ENCODE measurements around the gene SPNS2.

SPNS2 gene

GRCh38 chr17:4549781-4550533 is 51.3 kb downstream of the SPNS2 start:
- DNase-seq (ENCODE audit: low read depth in 2 of 2): no peak

DNA sequence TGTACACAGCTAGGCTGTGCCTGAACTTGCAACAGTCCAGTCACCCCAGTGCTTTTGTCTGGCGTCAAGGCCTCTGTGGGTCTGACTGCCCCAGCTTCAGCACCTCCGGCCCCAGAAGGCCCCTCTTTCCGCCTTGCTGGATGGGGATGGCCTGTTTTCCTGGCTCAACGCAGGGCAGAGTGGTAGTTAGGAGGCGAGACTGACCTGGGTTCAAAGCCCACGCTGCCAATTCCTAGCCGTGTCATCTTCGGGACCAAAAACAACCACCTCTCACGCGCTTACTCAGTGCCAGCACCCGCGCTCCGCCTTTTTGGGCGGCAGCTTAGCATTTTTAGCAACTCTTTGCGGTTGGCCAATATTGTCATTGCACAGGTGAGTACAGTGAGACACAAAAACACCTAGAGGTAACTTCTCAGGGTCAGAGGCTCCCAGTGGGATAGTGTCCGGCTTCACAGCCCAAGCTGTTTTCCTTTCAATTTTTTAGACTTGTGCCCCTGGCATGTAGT is 51.9 kb downstream of the SPNS2 start:
- no peak for DNase-seq (ENCODE audit: low read depth in 2 of 2)

GRCh38 chr17:4551141-4551540 is 52.5 kb downstream of the SPNS2 start:
- no peak for DNase-seq (ENCODE audit: low read depth in 2 of 2)

DNA sequence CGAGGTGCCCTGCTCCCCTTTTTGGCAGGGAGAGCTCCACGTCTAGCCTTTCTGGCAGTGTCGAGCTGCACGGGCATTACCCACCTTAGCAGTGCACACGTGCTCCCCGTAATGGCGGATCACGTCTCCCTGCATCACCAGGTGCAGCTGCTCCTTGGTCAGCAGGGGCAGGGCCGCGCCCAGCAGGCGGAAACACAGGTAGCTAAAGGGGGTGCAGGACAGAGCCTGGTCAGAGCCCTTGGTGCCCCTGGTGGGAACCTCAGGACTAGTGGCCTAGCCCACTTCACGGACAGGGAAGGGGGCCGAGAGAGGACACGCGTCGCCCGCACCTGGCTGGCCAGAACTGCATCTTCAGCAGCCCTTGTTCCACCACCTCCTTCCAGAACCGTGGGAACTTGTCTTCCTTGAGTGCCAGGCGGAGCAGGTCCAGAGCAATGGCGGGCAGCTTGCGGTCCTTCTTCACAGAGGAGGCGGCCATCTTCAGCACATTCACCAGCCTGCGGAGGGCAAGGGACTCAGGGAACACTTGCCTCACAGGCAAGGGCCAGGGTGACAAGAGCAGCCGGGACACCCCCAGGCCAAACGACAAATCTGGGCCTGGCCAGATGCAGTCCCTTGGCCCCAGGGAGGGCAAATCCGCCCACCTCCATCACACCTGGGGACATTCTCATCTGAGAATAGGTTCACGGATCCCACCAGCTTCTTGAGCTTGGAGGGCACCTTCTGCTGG is 53.3 kb downstream of the SPNS2 start:
- DNase-seq (ENCODE audit: low read depth in 2 of 2): no peak

DNA sequence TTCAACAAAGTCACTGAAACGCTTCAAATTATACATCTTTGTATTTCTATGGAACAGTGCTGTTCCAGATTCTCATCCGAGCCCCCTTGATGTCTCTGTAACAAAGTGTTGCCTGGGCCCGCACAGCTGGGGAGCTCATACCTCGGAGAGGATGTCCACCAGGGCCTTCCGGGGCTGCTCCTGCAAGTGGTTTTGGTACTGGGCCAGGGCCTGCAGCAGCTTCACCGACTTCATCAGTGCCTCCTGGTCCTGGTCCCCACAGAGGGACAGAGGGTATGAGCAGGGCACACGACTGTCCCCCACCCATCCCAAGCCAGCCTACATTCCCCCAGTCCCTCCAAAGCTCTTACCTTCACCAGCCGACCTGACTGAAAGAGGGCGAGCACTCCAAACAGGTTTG is 55.0 kb downstream of the SPNS2 start:
- no peak for DNase-seq (ENCODE audit: low read depth in 2 of 2)

DNA sequence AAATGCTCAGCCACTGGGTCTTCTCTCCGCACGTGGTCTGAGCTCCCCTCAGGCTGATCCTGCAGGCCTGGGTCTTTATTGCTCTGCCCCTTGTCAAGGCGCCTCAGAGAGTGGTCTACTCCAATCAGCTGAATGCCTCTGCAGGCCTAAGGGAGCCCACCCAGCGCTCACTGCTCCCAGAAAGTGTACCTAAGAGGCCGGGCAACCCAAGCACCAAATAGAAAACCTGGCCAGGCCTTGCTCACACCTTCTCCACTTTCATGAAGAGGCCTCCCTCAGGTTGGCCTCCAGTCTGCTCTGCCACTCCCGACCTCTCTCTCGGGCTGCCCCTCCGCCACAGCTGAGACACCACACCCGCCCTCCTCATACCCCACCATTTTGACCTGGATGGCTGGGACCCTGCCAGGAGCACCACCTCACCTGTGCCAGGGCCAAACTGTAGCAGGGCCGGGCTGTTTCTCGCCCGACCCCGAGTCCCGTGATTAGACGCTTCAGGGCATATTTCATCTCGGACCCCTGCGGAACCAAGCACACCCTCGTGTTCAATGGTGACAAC is 55.8 kb downstream of the SPNS2 start:
- DNase-seq (ENCODE audit: low read depth in 2 of 2): no peak

- peak; percentile 90 to 97 for DNase-seq (ENCODE audit: low read depth in 2 of 2)
Measured at GRCh38 chr17:4554997-4555799, 56.5 kb downstream of the SPNS2 start, which contains the start of gene MYBBP1A. MYBBP1A (minus strand) TSS chr17:4555384; CDS start chr17:4555324, 60 bp downstream.

- no peak for DNase-seq (ENCODE audit: low read depth in 2 of 2)
Measured at GRCh38 chr17:4555873-4556759, 57.4 kb downstream of the SPNS2 start.

- DNase-seq (ENCODE audit: low read depth in 2 of 2): no peak
Measured at GRCh38 chr17:4556996-4557395, 58.3 kb downstream of the SPNS2 start.

DNA sequence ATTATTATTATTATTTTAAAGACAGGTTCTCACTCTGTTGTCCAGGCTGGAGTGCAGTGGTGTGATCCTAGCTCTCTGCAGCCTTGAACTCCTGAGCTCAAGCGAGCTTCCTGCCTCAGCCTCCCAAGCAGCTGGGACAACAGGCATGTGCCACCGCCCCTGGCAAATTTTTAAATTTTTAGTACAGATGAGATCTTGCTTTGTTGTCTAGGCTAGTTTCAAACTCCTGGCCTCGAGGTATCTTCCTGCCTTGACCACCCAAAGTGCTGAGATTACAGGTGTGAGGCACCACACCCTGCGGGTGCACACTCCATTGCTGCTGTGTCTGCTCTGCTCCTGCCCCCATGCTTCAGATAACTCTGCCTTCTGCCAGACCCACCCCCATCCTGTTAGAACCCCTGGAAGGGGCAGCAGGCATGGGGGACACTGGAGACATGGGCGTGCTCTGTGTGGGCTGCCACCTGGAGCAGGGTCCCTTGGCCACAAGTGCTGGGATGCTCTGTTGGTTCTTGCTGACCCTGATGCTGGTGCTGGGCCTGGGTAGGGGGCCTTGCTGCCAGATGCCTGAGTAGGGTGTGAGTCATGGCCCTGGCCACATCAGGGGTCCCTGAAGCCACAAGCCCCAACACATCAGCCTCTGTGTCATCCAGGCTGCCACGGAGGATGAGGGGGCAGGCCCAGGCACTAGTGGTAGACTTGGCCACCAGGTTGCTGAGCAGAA is 59.1 kb downstream of the SPNS2 start:
- no peak for DNase-seq (ENCODE audit: low read depth in 2 of 2)

DNA sequence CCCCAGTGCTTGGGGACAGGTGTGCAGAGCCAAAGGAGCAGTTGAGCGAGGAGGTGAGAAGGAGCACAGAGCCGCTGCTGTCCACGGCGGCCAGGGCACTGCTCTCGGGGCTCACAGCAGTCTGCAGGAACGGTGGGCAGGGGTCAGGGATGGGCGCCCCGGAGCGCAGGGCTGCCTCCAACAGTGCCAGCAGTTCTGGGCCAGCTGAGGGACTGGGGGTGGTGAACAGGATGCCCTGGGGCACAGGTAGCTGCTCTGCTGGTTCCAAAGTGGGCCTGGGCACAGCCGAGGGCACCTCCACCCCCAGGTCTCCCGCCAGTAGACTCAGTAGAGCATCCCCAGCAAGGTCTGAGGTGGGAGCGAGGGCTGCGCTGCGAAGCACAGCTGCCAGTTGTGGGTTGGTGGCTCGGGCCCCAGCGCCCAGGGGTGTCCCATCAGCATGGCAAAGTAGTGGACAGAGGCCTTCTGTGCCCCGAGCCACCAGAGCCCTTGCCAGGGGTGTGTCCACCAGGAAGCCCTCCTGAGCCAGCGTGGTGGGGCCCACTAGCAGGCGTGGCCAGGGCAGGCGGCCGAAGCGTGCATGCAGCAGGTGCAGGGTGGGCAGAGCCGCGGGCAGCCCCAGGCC is 59.8 kb downstream of the SPNS2 start:
- DNase-seq (ENCODE audit: low read depth in 2 of 2): no peak

DNA sequence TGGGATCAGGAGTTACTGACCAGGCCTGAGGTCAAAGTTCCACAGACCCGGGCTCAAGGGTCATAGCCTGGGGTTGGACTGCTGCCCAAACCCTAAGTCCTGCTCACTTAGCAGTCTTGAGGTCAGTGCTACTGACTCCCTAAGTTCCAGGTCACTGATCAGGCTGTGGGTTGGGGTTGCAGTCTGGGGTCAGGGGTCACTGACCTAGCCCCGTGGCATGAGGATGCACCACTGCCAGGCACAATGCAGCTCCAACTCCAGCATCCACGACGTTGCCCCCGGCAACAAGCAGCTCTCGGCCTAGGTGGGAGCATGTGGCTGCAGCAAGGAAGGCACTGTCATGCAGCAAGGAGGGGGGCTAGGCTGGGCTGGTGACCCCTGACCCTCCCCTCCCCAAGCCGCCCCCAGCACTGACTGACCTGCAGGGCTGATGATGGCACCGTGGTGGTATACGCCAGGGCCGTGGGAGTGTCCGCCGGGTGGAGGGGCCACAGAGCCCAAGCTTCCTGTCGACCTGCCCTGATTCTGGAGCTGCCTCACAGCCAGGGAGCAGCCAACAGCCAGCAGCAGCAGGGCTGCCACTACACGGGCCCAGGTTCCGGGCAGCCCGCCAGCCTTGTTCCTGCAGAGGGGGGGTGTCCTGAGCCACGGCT is 60.6 kb downstream of the SPNS2 start:
- DNase-seq (ENCODE audit: low read depth in 2 of 2): no peak

- no peak for DNase-seq (ENCODE audit: low read depth in 2 of 2)
Measured at GRCh38 chr17:4559966-4560365, 61.3 kb downstream of the SPNS2 start.

- no peak for DNase-seq (ENCODE audit: low read depth in 2 of 2)
Measured at GRCh38 chr17:4560421-4560820, 61.7 kb downstream of the SPNS2 start, which contains the start of gene GGT6. GGT6 (minus strand) TSS chr17:4560577; CDS start chr17:4560521, 56 bp downstream.

GRCh38 chr17:4560837-4561256 is 62.2 kb downstream of the SPNS2 start:
- no peak for DNase-seq (ENCODE audit: low read depth in 2 of 2)

- no peak for DNase-seq (ENCODE audit: low read depth in 2 of 2)
Measured at GRCh38 chr17:4562015-4562969, 63.6 kb downstream of the SPNS2 start.

- DNase-seq (ENCODE audit: low read depth in 2 of 2): peak in 1 of 2 donors; percentile 16
Measured at GRCh38 chr17:4565209-4566141, 66.8 kb downstream of the SPNS2 start.

Measured in stimulated activated CD8-positive, alpha-beta memory T cell treated with anti-CD3 and anti-CD28 coated beads, Interleukin-2, amount 100 ng/mL, for 1 hour (primary cell).